HG02981 (cell line): Measurements from ENCODE around the gene XIRP2.
"Not testable (repeated sequence)": the region's sequence is repeated elsewhere in the genome, so short reads cannot be mapped to it uniquely, and the experiment has no call there.

ENCODE experiments used
- ATAC-seq: cut with Tn5 transposase; IDR thresholded peaks from one replicate; pipeline ENCODE4 v1.9.1; 2021; ENCODE audit warnings: mild to moderate bottlenecking, moderate library complexity; ENCODE audit not compliant: unreplicated experiment

Gene XIRP2

GRCh38 chr2:167028503-167028902 is 140.2 kb downstream of the XIRP2 start:
- ATAC-seq = no peak

- not testable (repeated sequence) for ATAC-seq
These were observed 146.7 kb downstream of the XIRP2 start for GRCh38 chr2:167034976-167035375.

GRCh38 chr2:167048829-167049228 is 160.5 kb downstream of the XIRP2 start:
- ATAC-seq = no peak

- ATAC-seq = no peak
These were observed 161.4 kb downstream of the XIRP2 start for GRCh38 chr2:167049659-167050058.

GRCh38 chr2:167052825-167053224 is 164.5 kb downstream of the XIRP2 start:
- ATAC-seq = no peak

GRCh38 chr2:167054881-167055280 is 166.6 kb downstream of the XIRP2 start:
- no peak for ATAC-seq

GRCh38 chr2:167057446-167057845 is 169.2 kb downstream of the XIRP2 start:
- no peak for ATAC-seq

- no peak for ATAC-seq
These were observed 170.9 kb downstream of the XIRP2 start for GRCh38 chr2:167059173-167059572.

GRCh38 chr2:167069855-167070254 is 181.6 kb downstream of the XIRP2 start:
- no peak for ATAC-seq

GRCh38 chr2:167075708-167076107 is 187.4 kb downstream of the XIRP2 start:
- not testable (repeated sequence) for ATAC-seq

GRCh38 chr2:167098931-167099330 is 210.7 kb downstream of the XIRP2 start:
- ATAC-seq = not testable (repeated sequence)

GRCh38 chr2:167100506-167100905 is 212.2 kb downstream of the XIRP2 start:
- ATAC-seq = no peak

GRCh38 chr2:167103028-167103756 is 214.9 kb downstream of the XIRP2 start:
- ATAC-seq = no peak

- ATAC-seq = no peak
These were observed 215.5 kb downstream of the XIRP2 start for GRCh38 chr2:167103757-167104133.

- no peak for ATAC-seq
These were observed 216.4 kb downstream of the XIRP2 start for GRCh38 chr2:167104691-167105090.

GRCh38 chr2:167109682-167110081 is 221.4 kb downstream of the XIRP2 start:
- peak; percentile 62 for ATAC-seq

GRCh38 chr2:167110345-167110744 is 222.1 kb downstream of the XIRP2 start:
- ATAC-seq = no peak

GRCh38 chr2:167114018-167114417 is 225.7 kb downstream of the XIRP2 start:
- ATAC-seq = no peak

- ATAC-seq = no peak
These were observed 227.3 kb downstream of the XIRP2 start for GRCh38 chr2:167115541-167115940.

GRCh38 chr2:167122389-167122788 is 234.1 kb downstream of the XIRP2 start:
- ATAC-seq = no peak

GRCh38 chr2:167126165-167126564 is 237.9 kb downstream of the XIRP2 start:
- no peak for ATAC-seq

- no peak for ATAC-seq
These were observed 238.9 kb downstream of the XIRP2 start for GRCh38 chr2:167127135-167127534.

GRCh38 chr2:167128130-167128529 is 239.8 kb downstream of the XIRP2 start:
- no peak for ATAC-seq
